ENCODE data around the gene AP4B1.
A peak's percentile ranks its signal among the peaks of the same experiment; 100 is the strongest.
"Not testable (repeated sequence)": the region's sequence is repeated elsewhere in the genome, so short reads cannot be mapped to it uniquely, and the experiment has no call there.

AP4B1 gene

GRCh38 chr1:113870778-113871177 is 33.8 kb downstream of the AP4B1 start:
- FAIRE-seq (no peak), DNase-seq (ENCODE audit: insufficient read length, low spot score) (no peak)
- no peak for TF ChIP-seq POLR2A (IDR thresholded peaks at IDR 0.05; ENCODE audit: low read depth, low read length)

DNA sequence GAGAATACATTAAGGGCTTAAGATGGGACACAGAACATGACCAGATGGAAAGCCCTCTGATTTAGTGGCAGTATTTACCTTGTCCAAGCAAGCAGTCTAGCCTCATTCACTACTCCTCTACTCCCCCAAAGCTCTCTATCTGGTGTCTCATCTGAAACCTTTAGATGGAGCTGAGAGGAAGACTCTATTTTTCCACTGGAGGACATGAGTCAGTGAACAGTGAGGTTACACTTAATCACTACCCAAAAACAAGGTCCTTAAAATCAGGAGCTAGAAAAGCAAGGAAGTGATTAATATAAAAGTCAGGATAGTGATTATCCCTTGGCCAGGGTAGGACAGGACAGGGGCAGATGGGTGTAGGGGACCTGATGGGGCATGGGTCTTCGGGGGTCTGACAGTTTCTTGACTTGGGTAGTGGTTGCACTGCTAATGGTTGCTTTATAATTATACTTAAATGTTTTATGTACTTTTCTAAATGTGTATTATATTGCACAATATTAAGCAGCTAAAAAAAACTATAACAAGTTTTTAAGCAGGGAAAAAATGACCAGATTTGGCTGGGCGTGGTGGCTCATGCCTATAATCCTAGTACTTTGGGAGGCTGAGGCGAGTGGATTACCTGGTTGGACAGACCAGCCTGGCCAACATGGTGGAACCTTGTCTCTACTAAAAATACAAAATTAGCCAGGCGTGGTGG is 36.1 kb downstream of the AP4B1 start:
- DNase-seq (ENCODE audit: insufficient read length, low spot score) (no peak), FAIRE-seq (peak; percentile 23)
- TF ChIP-seq POLR2A (IDR thresholded peaks at IDR 0.05; ENCODE audit: low read depth, low read length) = no peak

- FAIRE-seq (no peak), DNase-seq (ENCODE audit: insufficient read length, low spot score) (no peak)
- no peak for TF ChIP-seq POLR2A (IDR thresholded peaks at IDR 0.05; ENCODE audit: low read depth, low read length)
Measured at GRCh38 chr1:113861641-113862040, 43.0 kb downstream of the AP4B1 start.

- peak; percentile 93 for FAIRE-seq
- DNase-seq (ENCODE audit: insufficient read length, low spot score) = peak; percentile 12
- TF ChIP-seq POLR2A (IDR thresholded peaks at IDR 0.05; ENCODE audit: low read depth, low read length) = no peak
Measured at GRCh38 chr1:113860891-113861290, 43.7 kb downstream of the AP4B1 start.

DNA sequence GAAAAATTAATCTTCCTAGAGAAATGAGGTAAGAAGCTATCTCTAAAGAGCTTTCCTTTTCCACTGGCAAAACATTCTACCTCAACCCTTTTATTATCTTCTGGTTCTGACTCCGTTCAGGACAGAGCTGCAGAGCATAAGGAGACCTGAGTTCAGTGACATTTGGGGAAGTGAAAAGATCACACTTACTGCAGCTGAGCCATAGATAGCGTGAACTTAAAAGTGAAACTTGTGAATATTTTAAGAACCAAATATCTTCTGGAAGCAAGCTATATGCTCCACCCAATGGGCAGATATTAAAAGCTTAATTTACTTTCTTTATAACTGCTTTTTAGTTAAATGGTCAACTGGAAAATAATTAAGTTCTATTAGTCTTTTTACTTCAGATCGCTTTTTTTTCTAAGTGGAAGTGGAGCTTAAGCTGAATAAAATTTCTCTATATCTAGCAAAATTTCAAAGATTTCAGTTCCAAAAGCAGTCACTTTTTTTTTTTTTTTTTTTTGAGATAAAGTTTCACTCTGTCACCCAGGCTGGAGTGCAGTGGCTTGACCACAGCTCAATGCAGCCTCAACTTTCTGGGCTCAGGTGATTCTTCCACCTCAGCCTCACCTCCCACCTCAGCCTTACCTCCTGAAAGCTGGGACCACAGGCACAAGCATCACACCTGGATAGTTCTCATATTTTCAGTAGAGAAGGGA is 45.0 kb downstream of the AP4B1 start:
- no peak for FAIRE-seq
- TF ChIP-seq POLR2A (IDR thresholded peaks at IDR 0.05; ENCODE audit: low read depth, low read length) = no peak
- DNase-seq (ENCODE audit: insufficient read length, low spot score) = no peak

DNA sequence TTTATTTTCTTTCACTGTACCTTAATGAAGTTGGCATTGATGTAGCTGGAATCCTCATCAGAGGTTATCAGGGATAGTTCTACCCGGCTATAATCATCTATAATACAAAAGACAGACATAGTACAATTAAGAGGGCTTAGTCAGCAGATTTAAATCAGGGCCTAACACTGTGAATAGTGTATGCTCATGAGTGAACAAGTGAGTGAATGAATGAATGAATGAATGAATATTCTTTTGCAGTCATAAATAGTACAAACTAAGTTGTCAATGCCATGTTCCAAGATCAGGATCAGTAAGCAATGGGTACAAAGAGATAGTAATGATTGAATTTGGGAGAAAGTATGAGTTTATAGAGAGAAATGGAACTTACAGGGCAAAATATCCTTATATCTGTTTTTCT is 45.6 kb downstream of the AP4B1 start:
- TF ChIP-seq POLR2A (IDR thresholded peaks at IDR 0.05; ENCODE audit: low read depth, low read length) = no peak
- DNase-seq (ENCODE audit: insufficient read length, low spot score) (no peak), FAIRE-seq (no peak)

DNA sequence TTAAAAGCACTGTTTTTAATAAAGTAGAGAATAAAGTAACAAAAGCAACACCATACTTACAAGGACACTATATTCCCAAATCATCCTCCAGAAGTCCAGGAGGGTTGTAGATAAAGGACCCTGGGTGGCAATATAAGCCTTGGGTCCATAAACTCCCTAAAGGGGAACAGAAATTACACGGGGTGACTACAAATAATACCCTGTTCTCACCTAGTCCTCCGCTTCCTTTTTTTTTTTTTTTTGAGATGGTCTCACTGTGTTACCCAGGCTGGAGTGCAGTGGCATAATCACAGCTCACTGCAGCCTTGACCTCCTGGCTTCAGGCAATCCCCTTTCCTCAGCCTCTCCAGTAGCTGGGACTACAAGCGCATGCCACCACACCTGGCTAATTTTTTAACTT is 46.2 kb downstream of the AP4B1 start:
- FAIRE-seq (no peak), DNase-seq (ENCODE audit: insufficient read length, low spot score) (no peak)
- TF ChIP-seq POLR2A (IDR thresholded peaks at IDR 0.05; ENCODE audit: low read depth, low read length) = no peak

DNA sequence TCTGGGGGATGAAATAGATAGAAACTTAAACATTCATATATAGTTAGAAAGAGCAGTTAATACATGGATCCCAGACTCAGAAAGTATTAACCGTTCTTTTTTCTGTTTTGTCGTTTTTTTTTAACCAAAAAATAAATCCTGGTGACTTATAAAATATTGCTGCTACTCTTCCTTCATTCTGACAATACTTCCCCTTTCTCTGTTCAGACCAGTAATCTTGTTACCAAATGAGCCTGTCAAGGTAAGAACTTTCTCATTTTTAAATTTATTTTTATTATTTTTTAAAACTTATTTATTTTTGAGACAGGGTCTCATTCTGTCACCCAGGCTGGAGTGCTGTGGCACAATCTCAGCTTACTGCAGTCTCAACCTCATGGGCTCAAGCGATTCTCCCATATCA is 46.8 kb downstream of the AP4B1 start:
- DNase-seq (ENCODE audit: insufficient read length, low spot score) (no peak), FAIRE-seq (no peak)
- no peak for TF ChIP-seq POLR2A (IDR thresholded peaks at IDR 0.05; ENCODE audit: low read depth, low read length)

DNA sequence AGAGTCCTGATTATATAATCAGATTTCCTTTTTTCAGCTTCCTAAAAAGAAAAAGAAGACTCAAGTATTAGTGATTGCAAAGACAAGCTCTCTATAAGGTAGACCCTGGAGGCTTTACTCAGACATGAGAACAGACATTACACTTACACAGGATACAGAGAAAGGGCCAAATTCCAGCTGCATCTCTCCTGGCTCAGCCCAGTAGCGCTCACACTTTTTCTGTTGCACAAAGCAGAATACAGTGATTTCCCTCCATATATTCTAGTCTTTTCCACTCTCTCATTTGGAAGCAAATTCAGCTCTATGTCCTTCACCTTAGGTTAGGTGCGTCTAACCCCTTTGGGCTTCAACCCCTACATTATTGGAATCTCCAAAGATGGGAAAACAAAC is 48.2 kb downstream of the AP4B1 start:
- TF ChIP-seq POLR2A (IDR thresholded peaks at IDR 0.05; ENCODE audit: low read depth, low read length) = no peak
- FAIRE-seq (peak; percentile 27), DNase-seq (ENCODE audit: insufficient read length, low spot score) (no peak)

DNA sequence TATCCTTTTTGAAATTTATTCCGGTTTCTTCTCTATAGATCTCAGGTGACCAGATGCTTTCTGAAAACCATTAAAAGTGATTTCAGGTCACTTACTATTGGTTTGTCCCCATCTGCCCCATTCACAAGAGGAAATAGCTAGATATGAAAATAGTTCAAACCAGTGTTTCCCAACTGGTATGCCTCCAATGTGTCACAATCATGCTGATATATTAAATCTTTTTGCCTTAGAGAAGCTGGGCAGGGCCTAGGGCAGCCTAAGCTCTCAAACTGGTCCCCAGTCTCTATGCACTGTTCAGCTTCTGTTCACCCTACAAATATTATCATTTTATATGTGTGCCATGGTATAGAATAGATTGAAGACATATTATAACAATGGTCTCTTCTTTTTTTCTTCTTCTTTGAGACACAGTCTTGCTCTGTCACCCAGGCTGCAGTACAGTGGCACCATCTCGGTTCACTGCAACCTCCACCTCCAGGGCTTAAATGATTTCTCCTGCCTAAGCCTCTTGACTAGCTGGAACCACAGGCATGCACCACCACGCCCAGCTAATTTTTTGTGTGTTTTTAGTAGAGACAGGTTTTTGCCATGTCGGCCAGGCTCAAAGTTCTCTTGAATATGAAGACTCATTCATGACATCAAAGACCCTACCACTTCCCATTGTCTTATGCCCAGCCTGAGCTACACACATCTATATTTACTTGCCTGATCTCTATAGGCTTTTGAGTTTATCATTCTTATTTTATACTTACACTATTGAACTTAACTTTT is 48.8 kb downstream of the AP4B1 start:
- DNase-seq (ENCODE audit: insufficient read length, low spot score) (no peak), FAIRE-seq (no peak)
- TF ChIP-seq POLR2A (IDR thresholded peaks at IDR 0.05; ENCODE audit: low read depth, low read length) = no peak

- FAIRE-seq = no peak
- TF ChIP-seq POLR2A (IDR thresholded peaks at IDR 0.05; ENCODE audit: low read depth, low read length) = no peak
- no peak for DNase-seq (ENCODE audit: insufficient read length, low spot score)
Measured at GRCh38 chr1:113854234-113854633, 50.4 kb downstream of the AP4B1 start.

- DNase-seq (ENCODE audit: insufficient read length, low spot score); FAIRE-seq: not testable (repeated sequence)
Measured at GRCh38 chr1:113852694-113853093, 51.9 kb downstream of the AP4B1 start.

- DNase-seq (ENCODE audit: insufficient read length, low spot score) = no peak
- no peak for TF ChIP-seq POLR2A (IDR thresholded peaks at IDR 0.05; ENCODE audit: low read depth, low read length)
- no peak for FAIRE-seq
Measured at GRCh38 chr1:113850127-113850796, 54.3 kb downstream of the AP4B1 start.

GRCh38 chr1:113849072-113849471 is 55.5 kb downstream of the AP4B1 start:
- TF ChIP-seq POLR2A (IDR thresholded peaks at IDR 0.05; ENCODE audit: low read depth, low read length) = no peak
- DNase-seq (ENCODE audit: insufficient read length, low spot score) (no peak), FAIRE-seq (no peak)

Measured in H54 (cell line).